Neuron (in vitro differentiated cells): ENCODE measurements around the gene MUCL1.

ENCODE experiments used
- H2AFZ ChIP-seq: one replicate; pipeline ENCODE4 v1.6.1; 2013; ENCODE audit warnings: low read depth, mild to moderate bottlenecking, inconsistent platforms, low read length, moderate library complexity
- H3K27me3 ChIP-seq: one replicate; pipeline ENCODE4 v1.6.1; 2013; ENCODE audit warnings: low read length; ENCODE audit not compliant: insufficient read depth
- H3K36me3 ChIP-seq: one replicate; pipeline ENCODE4 v1.6.1; 2013; ENCODE audit warnings: low read length; ENCODE audit not compliant: insufficient read depth
- H3K4me1 ChIP-seq: one replicate; pipeline ENCODE4 v1.6.1; 2013; ENCODE audit warnings: low read length; ENCODE audit not compliant: insufficient read depth
- H3K4me3 ChIP-seq: 2 replicates; pipeline ENCODE4 v1.5.1; 2013; ENCODE audit warnings: mild to moderate bottlenecking, low read length, moderate library complexity
- H3K9me3 ChIP-seq: one replicate; pipeline ENCODE4 v1.6.1; 2013; ENCODE audit warnings: low read length

The MUCL1 gene, protein sequence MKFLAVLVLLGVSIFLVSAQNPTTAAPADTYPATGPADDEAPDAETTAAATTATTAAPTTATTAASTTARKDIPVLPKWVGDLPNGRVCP

DNA sequence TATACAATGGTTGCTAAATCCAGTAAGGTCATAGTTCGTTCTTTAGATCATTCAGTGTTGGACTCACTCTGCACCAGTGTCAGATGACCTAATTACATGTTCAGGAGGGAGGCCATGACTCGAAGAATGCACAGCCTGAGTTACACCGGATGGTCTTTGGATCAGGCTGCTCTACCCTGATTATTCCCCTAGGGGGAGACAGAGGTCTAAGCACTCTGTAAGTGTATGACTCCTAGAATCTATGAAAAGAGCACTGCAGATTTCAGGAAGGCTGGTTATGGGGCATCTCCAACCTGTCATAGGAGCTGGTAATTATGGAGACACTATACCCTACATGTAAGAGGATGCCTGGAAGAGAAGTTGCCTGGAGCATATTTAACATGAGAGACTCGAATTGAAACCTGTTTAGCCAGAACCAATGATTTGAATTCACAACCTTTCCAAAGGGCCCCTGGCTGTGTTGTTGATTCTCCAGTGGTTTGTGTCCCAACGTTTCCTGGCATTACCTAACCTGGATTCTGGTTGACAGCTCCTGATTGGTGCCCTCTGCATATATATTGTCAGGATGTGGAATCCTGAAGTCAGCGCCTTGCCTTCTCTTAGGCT, at the start of gene MUCL1:
Gene MUCL1 (plus strand): TSS at position 584 of the 606 bp plus-strand sequence. CDS start 67 bp downstream, outside the sequence.
- H3K27me3 ChIP-seq = no peaks in the 10 kb centered on the region
- no peaks in the 10 kb centered on the region for H3K9me3 ChIP-seq
- H2AFZ ChIP-seq = no peak within 1 kb of the TSS
- H3K4me3 ChIP-seq = no peak within 1 kb of the TSS
- no peaks in the 10 kb centered on the region for H3K4me1 ChIP-seq
- no peaks in the 10 kb centered on the region for H3K36me3 ChIP-seq

DNA sequence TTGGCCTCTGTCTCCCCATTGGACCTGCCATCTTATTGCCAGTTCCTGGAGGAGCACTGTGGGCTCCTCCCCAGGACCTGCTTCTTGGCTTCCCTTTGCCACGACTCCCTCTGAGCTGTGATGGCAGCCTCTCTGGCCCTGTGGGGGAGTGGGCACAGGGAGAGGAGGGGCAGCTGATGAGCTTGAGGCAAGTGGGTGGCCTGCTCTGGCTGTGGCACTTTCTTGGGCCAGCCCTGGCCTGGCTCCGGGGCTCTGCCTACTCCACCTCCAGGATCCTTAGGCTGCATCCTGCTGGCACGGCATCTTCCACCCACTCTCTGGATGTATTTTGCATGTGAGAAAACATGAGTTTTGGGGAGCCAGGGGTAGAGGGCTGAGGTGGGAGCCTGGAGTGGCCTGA, 32.6 kb upstream of the MUCL1 start:
- Histone ChIP-seq H3K4me3 (no peak overlapping the region), H2AFZ (no peak overlapping the region), H3K4me1 (no peaks in the 10 kb centered on the region), H3K9me3 (no peaks in the 10 kb centered on the region), H3K36me3 (no peaks in the 10 kb centered on the region), H3K27me3 (no peaks in the 10 kb centered on the region)

DNA sequence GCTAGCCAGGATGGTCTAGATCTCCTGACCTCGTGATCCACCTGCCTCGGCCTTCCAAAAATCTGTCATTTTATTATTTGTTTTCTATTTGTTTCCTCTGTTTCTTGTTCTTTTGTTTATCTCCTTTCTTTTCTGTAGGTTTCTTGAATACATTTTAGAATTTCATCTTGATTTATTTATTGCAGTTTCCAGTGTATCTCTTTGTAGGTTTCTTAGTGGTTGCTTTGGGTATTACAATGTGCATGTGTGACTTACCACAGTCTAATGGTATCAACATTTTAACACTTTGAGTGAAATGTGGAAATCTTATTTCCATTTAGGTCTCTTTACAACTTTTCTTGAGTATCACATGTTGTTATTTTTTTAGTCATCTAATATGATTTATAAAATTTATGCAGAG, 29.9 kb upstream of the MUCL1 start:
- H2AFZ ChIP-seq = no peak overlapping the region
- no peaks in the 10 kb centered on the region for H3K9me3 ChIP-seq
- H3K4me1 ChIP-seq = no peaks in the 10 kb centered on the region
- H3K4me3 ChIP-seq = no peak overlapping the region
- no peaks in the 10 kb centered on the region for H3K36me3 ChIP-seq
- H3K27me3 ChIP-seq = no peaks in the 10 kb centered on the region

DNA sequence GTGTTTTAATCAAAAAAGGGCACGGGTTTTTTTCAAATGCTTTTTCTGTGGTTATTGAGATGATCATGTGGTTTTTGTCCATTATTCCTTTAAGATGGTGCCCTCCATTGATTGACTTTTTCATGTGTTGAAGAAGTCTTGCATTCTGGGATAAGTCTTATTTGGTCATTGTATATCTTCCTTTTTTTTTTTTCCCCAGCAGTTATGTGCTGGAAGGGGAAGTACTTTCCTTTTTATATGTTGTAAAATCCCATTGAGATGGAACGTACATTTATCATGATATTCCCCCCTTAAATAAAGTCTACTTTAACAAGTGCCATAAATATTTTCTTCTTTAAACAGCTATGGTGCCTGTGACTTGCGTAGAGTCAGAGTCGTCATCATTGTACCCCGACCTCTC, 24.8 kb upstream of the MUCL1 start:
- H3K36me3 ChIP-seq = no peaks in the 10 kb centered on the region
- no peak overlapping the region for H2AFZ ChIP-seq
- no peak overlapping the region for H3K4me3 ChIP-seq
- no peaks in the 10 kb centered on the region for H3K9me3 ChIP-seq
- H3K4me1 ChIP-seq = no peaks in the 10 kb centered on the region
- no peaks in the 10 kb centered on the region for H3K27me3 ChIP-seq

DNA sequence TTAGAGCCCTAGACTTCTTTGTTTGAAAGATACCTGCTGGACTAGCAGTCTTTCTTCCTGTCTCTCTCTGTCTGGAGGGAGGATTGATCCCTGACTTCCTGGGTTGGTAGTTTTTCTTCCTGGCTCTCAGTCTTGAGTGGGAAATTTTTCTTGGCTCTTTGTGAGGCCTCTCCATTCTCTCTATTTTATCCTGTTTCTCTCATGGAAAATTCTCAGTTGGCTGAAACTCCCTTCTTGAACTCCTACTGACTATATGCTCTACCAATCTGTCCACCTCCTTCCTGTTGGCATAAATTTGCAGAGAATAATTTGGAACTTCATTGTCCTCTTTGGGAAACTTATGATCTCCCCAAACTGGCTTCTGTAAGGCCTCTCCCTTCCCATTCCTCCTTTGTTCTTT, 24.1 kb upstream of the MUCL1 start:
- H3K4me1 ChIP-seq = no peaks in the 10 kb centered on the region
- H3K36me3 ChIP-seq = no peaks in the 10 kb centered on the region
- H3K4me3 ChIP-seq = no peak overlapping the region
- H2AFZ ChIP-seq = no peak overlapping the region
- no peaks in the 10 kb centered on the region for H3K9me3 ChIP-seq
- H3K27me3 ChIP-seq = no peaks in the 10 kb centered on the region

DNA sequence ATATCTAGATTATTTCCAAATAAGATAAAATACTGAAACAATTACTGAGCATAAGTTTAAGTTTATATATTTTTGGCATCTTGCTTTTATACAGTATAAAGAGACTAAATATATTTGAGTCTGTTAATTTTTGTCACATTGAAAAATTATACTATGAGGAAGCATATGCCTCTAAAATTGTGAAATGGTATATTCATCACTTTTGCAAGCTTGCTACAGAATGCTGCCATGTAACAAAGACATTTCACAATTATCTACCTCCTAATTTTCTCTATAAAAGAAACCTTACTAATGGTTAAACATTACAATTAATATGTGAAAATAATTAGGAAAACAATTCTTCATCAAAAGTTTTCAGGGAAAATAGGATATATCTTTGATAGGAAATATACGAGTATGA, 22.7 kb upstream of the MUCL1 start:
- Histone ChIP-seq H3K4me1 (no peaks in the 10 kb centered on the region), H2AFZ (no peak overlapping the region), H3K4me3 (no peak overlapping the region), H3K9me3 (no peaks in the 10 kb centered on the region), H3K36me3 (no peaks in the 10 kb centered on the region), H3K27me3 (no peaks in the 10 kb centered on the region)

DNA sequence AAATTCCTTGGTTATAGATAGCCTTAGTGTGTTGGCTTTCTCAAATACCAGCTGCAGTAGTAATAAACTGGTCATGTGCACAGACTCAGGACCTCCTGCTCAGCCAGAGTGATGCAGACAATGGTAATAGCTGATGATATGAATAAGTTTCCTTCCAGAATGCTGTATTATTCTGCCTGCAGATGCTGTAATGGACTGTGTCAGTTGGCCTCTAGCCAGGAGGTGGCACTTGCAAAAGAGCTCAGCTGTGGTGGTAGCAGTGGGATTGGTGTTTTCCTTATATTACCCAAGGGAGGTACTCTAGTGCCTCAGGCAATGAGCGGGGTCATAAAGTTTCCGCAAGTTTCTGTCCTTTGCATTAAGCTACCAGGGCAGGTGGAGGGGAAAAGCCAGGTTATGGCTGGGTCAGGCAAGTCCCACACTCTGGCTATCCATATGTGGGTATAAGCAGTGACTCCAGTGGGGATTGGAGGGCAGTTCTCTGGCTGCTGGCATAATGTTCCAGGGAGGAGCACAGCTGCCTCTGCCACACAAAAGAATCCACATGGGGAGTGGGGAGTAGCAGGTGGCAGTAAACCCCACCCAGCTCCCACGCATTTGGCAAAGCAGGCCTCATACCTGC, 14.0 kb upstream of the MUCL1 start:
- no peaks in the 10 kb centered on the region for H3K36me3 ChIP-seq
- no peaks in the 10 kb centered on the region for H3K27me3 ChIP-seq
- H2AFZ ChIP-seq = no peak overlapping the region
- H3K9me3 ChIP-seq = no peaks in the 10 kb centered on the region
- H3K4me1 ChIP-seq = no peaks in the 10 kb centered on the region
- no peak overlapping the region for H3K4me3 ChIP-seq

DNA sequence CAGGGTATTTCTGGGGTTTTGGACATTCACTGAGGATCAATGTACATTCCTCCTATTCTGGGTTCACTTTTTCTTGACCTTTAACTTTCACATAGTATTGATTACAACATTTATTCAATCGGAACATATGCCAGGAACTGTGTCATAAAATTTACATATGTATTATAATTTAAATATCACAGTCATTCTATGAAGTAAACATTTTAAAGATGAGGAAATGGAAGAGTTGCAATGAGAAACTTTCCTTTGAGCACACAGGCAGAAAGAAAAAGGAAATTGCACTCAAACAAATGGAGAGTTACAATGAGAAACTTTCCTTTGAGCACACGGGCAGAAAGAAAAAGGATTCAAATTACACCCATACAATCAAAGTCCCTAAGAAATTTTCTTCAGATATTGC, 3.1 kb downstream of the MUCL1 start:
- H3K27me3 ChIP-seq = no peaks in the 10 kb centered on the region
- H3K4me1 ChIP-seq = no peaks in the 10 kb centered on the region
- H3K36me3 ChIP-seq = no peaks in the 10 kb centered on the region

DNA sequence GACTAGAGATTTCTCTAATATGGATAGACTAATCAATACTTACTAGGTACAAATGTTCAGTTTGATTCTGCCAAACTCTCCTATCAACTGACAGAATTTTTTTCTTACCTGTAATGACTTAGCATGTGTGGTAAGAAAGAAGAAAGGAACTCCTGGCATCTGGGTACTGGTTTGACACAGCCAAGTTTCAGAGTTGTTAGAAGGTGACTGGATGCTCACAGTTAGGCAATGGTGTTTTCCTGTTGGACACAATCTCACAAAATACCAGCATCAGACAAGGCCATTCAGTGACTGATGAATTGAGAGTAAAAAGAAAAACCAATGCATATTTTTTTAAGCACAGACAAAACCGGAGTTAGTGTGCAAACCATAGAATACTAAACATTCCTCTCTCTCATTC, 4.2 kb downstream of the MUCL1 start:
- Histone ChIP-seq H3K36me3 (no peaks in the 10 kb centered on the region), H3K4me3 (no peak overlapping the region), H3K4me1 (no peaks in the 10 kb centered on the region), H3K27me3 (no peaks in the 10 kb centered on the region), H3K9me3 (no peaks in the 10 kb centered on the region), H2AFZ (no peak overlapping the region)

More for the DNA sequence above, 3.1 kb downstream of the MUCL1 start:
- Histone ChIP-seq H3K4me3 (no peak overlapping the region), H2AFZ (no peak overlapping the region), H3K9me3 (no peaks in the 10 kb centered on the region)

DNA sequence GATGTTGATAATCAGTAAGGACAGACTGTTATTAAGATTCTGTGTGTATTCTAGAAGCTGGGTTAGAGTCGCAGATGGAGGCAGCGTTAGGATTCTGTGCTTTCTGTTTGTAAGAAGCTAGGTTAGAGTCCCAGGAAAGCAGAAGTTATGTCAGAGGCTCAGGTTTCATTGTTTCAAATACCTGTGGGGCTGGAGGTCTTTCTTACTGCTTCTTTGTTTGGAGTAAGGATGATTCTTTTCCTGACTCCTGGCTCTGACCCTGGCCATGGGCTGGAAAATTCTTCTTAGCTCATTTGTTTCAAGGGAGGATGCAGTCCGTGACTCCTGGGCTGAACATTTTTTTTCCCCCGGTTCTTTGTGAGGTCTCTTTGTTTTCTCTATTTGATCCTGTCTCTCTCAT, 5.2 kb downstream of the MUCL1 start:
- H3K9me3 ChIP-seq = no peaks in the 10 kb centered on the region
- H3K36me3 ChIP-seq = no peaks in the 10 kb centered on the region
- no peaks in the 10 kb centered on the region for H3K4me1 ChIP-seq
- H3K4me3 ChIP-seq = no peak overlapping the region
- H2AFZ ChIP-seq = no peak overlapping the region
- no peaks in the 10 kb centered on the region for H3K27me3 ChIP-seq

DNA sequence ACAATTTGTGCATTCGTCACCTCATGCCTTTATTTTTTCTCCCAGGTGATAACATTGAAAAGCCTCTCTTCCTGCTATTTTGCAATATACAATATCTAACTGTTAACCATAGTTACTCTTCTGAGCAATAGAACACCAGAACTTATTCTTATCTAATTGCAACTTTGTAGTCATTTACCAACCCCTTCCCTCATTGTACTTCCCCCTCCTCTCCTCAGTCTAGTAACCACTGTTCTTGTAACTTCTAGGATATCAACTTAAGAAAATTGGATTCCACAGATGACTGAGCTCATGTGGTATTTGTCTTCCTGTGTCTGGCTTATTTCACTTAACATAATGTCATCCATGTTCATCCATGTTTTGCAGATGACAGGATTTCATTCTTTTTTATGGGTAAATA, 7.6 kb downstream of the MUCL1 start:
- Histone ChIP-seq H3K4me1 (no peaks in the 10 kb centered on the region), H3K4me3 (no peak overlapping the region), H3K36me3 (no peaks in the 10 kb centered on the region), H3K9me3 (no peaks in the 10 kb centered on the region), H3K27me3 (no peaks in the 10 kb centered on the region), H2AFZ (no peak overlapping the region)

DNA sequence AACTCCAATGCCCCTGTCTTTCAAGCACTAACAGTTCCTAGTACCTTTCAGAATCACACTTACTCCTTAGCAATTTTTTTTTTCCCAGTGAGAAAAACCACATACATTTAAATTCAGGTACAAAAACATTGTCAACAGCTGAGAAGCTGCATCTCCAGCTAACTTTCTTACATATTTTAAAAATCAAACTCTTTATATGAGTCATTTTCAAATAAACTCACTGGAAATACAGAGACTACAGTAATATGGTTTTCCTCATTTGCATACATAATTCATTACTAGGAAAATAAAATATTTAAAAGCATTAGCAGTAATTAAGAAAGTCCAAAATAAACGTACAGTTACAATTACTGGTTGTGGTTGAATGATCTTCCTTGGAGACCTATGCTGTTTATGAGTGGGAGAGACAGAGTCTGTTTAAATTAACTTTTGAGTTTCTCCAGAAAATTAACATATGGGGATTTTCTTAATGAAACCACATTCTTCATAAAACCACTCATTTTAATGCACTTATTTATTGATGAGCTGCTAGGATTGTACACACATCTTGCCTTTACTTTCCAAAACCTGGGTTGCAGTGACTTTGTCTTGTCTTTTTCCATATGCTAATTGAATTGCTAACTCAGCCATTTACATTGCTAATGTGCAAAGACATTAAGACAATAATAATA, 9.8 kb downstream of the MUCL1 start:
- no peaks in the 10 kb centered on the region for H3K9me3 ChIP-seq
- H3K36me3 ChIP-seq = no peaks in the 10 kb centered on the region
- H2AFZ ChIP-seq = no peak overlapping the region
- no peak overlapping the region for H3K4me3 ChIP-seq
- H3K27me3 ChIP-seq = no peaks in the 10 kb centered on the region
- H3K4me1 ChIP-seq = no peaks in the 10 kb centered on the region

DNA sequence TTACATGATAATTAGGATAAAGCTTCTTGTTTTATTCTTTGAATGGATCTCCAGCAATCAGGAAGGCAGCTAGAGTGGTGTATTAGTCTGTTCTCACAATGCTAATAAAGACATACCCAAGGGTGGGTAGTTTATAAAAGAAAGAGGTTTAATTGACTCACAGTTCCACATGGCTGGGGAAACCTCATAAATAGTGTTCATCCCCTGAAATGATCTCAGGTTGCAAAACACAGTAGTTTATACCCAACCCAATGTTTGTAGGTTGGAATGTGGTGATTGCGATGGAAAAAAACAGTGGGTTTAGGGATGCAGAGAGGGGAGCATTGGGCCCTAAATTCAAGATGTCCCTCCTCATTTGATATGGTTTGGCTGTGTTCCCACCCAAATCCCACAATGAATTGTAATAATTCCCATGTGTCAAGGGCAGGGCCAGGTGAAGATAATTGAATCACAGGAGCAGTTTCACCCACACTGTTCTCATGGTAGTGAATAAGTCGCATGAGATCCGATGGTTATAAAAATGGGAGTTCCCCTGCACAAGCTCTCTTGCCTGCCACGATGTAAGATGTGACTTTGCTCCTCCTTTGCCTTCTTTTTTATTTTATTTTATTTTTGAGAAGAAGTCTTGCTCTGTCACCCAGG, 11.5 kb downstream of the MUCL1 start:
- Histone ChIP-seq H2AFZ (no peak overlapping the region), H3K36me3 (no peaks in the 10 kb centered on the region), H3K9me3 (no peaks in the 10 kb centered on the region), H3K4me1 (no peaks in the 10 kb centered on the region), H3K27me3 (no peaks in the 10 kb centered on the region), H3K4me3 (no peak overlapping the region)
